Stimulated activated CD8-positive, alpha-beta memory T cell treated with anti-CD3 and anti-CD28 coated beads, Interleukin-4, amount 100 ng/mL, for 48 hours (primary cell): ENCODE results near the gene GPX2.

Experiments used
- DNase-seq: peaks from one replicate; pipeline ENCODE4 v3.0.0-alpha.2; 2020

The GPX2 gene

DNA sequence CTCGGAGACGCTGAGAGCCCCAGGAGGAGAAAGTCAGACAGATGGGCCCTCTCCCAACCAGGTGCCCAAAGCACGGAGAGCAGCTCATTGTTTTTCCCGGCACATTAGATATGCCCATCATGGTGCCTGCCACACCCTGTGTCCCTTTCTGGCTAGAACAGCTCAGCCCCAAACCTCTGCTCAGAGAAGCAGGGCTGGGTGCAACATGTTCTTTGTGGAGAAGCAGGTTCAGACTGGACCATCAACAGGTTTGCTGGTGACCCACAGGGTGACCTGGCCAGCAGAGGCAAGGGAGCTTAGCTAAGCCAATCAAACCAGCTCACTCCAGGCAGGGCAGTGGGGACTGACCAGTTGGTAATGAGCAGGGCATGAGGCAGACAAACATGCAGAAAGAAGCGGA, 16.2 kb upstream of the GPX2 start:
- DNase-seq: no peak

GRCh38 chr14:64958201-64958600, 15.7 kb upstream of the GPX2 start:
- no peak for DNase-seq

DNA sequence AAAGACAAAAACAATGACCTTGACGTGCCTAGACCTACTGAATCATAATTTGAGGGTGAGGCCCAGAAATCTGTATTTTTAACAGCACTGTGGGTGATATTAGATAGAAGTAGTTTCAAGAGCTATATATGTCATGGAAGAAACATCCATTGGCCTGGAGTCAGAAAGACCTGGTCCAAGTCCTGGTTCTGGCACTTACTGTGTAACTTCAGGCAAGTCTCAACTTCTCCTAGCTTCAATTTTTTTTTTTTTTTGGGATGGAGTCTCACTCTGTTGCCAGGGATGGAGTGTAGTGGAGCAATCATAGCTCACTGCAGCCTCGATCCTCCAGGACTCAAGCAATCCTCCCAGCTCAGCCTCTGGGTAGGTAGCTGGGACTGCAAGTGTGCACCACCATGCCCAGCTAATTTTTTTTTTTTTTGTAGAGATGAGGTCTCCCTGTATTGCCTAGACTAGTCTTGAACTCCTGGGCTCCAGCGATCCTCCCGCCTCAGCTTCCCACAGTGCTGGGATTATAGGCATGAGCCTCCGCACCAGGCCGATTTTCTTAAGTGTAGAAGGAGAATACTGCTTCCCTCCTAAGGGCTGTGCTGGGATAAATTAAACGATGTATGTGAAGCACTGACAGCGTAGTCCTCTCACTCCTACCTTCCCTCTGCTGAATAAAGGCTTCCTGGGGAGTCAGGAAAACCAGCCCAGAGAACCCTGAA, 14.3 kb upstream of the GPX2 start:
- no peak for DNase-seq

- DNase-seq: no peak
These were observed 12.8 kb upstream of the GPX2 start for GRCh38 chr14:64955297-64955696.

DNA sequence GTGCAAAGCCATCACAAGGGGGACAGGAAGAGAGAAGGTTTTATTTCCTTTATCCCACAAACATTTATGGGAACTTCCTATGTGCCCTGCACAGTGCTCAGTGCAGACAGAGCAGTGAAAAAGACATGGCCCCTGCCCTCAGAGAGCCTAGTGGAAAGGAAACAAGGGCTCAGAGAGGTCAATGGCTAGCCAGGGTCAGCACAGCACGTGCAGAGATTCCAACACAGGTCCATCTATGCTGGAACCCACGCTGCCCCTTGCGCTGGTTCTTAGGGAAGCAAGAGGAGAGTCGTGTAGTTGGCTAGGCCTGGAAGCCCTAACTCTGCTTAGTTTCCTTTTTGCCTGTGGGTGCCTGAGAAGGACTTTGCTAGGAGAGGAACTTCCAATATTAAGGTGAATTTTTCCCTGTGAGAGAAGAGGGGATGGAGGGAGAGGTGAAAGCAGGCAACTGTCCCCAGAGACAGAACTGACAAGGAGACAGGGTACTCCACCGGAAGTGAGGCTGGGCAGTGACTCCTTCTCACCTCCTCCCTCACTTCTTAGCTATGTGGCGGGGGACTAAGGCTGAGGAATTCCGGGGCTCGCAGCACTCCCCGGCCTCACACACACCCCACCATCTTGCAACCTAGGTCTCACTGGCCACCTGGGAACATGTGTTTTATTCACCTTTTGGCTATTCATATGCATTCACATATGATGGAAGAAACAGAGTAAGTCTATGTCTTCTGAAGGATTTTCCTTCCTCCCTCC, 12.1 kb upstream of the GPX2 start:
- no peak for DNase-seq

DNA sequence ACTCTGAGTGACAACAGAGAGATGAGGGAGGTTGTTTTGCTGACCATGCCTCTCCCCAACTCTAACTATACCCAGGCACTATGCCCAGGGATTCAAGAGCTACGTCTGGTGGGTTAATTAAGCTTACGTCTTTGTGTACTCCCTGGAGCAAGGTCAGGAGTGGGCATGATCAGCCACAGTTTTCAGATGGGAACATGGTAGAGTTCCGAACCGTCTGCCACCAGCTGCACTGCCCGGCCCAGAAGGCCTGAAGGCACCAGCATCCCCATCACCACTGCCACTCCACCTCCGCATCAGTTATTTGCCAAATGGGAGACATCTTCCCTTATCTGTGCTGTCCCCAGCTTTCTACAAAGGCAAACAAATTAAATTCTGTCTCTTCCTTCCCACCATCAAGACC, 11.1 kb upstream of the GPX2 start:
- no peak for DNase-seq

GRCh38 chr14:64953310-64953654, 10.7 kb upstream of the GPX2 start:
- no peak for DNase-seq

GRCh38 chr14:64952598-64953309, 10.2 kb upstream of the GPX2 start:
- no peak for DNase-seq

GRCh38 chr14:64951724-64952123, 9.2 kb upstream of the GPX2 start:
- no peak for DNase-seq

GRCh38 chr14:64951291-64951690, 8.7 kb upstream of the GPX2 start:
- no peak for DNase-seq

DNA sequence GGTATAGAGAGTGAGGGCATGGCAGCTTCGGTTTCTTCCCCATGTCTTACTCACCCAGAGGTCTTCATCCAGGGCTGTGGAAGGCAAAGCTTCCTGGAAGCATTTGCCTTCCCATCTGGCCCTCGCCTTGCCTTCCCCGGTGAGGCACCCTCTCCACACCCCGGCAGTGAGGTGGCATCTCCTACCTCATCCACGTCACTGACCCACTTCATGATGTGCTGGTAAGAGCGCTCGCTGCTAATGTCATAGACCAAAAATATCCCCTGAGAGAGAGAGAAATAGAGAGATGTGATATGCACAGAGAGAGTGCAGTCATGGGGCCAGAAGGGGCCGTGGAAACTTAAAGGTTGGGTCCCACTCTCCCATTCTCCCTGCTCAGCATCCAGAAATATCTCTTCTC, 8.3 kb upstream of the GPX2 start:
- no peak for DNase-seq

GRCh38 chr14:64948612-64949210, 6.2 kb upstream of the GPX2 start:
- no peak for DNase-seq

- no peak for DNase-seq
These were observed 5.4 kb upstream of the GPX2 start for GRCh38 chr14:64947710-64948611.

- DNase-seq: no peak
These were observed 3.9 kb upstream of the GPX2 start for GRCh38 chr14:64946310-64947045.

GRCh38 chr14:64945431-64946178, 3.1 kb upstream of the GPX2 start:
- no peak for DNase-seq

- DNase-seq: no peak
These were observed 2.3 kb upstream of the GPX2 start for GRCh38 chr14:64944861-64945260.

DNA sequence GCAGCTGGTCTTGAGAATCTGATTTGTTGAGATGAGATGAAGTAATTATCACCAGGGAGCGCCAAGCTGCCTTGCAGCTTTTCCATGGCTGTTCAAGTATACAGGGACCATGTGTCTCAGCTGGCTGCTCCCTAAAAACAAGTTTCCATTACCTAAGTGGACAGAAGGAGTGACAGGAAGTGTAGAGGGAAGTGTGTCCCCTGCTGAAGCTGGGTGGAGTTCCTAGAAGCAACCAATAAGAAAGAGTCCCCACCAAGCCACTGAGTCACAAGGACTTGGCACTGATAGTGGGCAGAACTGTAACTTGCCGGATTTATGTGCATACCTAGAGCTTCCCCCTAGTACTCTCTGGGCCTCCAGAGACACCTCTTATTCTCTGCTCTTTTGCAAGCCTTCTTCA, 1.5 kb upstream of the GPX2 start:
- DNase-seq: no peak

DNA sequence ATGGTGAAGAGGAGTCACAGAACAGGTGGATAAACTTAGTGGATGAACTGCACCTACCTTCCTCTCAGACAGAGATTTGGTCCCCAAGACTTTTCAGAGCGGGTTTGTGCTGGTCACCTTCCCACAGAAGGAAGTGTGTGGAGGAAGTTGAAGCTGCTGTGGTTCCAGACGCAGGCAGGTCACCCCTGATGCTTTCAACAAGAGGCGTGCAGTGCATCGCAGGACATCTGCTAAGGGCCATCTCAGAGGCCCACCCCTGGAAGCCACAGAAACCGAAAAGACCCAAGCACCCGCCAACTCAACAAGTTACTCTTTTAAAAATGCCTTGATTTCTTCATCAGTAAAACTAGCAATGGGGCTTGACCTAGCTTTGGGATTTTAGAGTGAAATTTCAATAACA, 1.0 kb upstream of the GPX2 start:
- no peak for DNase-seq

DNA sequence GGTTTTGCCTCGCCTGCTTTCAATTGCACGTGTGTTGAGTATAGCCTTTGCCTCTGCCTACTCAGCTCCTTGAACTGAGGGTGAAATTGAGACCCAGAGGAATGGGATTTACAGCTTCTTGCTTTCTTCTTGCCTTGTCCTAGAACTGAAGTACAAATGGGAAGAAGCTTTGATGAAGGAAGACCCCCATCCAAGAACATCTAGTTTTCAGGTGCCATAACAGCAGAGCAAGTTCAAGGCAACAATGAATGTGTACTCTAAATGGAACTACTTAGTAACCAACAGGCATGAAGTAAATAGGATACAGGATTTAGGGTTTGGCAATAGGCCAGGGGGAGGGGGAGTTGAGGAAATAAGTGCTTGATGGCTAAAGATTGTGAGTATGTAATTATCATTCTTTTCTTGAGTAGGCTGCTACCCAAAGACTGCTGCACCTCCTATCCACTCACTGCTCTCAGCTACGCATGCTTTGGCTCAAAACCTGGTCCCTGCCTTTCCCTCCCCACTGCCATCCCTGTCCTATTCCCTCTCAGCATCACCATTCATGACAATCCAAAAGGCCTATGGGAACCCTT, 2.1 kb downstream of the GPX2 start:
- no peak for DNase-seq

- DNase-seq: no peak
These were observed 2.7 kb downstream of the GPX2 start for GRCh38 chr14:64939817-64940190.
